ENCODE measurements around the gene CACNA1D.

GRCh38 chr3:53594276-53594675 is 99.9 kb downstream of the CACNA1D start:
- no peak for TF ChIP-seq GATA2 (IDR thresholded peaks at IDR 0.05; ENCODE audit: low read depth, low read length)
- no peak for TF ChIP-seq GATA3 (IDR thresholded peaks at IDR 0.05; ENCODE audit: low read depth, low read length)

Measured in SH-SY5Y (cell line).